Amniotic stem cell (primary cell): ENCODE measurements around the gene KIF5A.
A peak's percentile ranks its signal among the peaks of the same experiment; 100 is the strongest.

ENCODE experiments used
- DNase-seq: peaks from one replicate; lab custom pipeline; 2025; lab: John Stamatoyannopoulos, UW

Gene KIF5A

DNA sequence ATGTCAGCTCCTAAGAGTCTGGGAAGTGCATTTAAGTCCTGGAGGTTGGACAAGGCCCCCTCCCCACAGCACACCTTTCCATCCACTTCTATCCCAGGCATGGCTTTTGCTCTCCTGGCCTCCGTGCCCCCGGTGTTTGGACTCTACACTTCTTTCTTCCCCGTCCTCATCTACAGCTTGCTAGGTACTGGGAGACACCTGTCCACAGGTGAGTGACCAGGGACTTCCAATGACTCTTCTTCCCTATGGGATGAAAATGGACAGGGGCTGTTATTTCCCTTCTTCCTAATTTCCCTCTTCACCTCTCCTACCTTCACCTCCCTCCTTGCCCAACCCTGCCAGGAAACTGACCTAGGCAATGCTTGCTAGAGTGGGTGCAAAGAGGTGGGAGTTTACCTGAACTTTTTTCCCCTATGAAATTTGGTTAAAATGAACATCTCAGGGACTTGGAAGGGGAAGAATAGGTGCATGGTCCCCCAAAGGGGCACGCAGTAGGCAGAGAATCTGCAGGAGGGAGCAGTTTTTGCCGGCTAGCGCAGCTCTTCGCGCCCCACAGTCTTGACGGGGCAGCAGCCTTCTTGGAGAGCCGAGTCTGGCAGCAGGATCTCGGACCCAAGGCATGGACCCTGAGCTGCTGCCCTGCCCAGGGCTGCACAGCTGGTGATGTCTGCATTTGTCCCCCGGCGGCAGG lies 70.5 kb downstream of the KIF5A start:
- no peak for DNase-seq

DNA sequence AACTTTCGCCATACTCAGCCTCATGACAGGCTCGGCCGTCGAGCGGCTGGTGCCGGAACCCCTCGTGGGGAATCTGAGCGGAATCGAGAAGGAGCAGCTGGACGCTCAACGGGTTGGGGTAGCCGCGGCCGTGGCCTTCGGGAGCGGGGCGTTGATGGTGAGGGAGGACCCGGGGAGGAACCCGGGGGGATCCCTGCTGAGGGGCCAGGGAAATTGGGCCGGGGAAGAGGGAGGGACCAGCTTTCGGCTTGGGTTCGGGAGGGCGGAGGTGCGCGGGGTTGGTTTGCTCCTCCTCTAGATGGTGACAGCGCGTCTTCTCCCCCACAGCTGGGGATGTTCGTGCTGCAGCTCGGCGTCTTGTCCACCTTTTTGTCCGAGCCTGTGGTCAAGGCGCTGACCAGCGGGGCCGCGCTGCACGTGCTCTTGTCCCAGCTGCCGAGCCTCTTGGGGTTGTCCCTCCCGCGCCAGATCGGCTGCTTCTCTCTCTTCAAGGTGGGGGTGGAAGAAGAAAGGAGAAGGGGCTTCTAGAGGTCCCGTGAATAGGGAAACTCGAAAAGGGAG lies 71.2 kb downstream of the KIF5A start:
- no peak for DNase-seq

DNA sequence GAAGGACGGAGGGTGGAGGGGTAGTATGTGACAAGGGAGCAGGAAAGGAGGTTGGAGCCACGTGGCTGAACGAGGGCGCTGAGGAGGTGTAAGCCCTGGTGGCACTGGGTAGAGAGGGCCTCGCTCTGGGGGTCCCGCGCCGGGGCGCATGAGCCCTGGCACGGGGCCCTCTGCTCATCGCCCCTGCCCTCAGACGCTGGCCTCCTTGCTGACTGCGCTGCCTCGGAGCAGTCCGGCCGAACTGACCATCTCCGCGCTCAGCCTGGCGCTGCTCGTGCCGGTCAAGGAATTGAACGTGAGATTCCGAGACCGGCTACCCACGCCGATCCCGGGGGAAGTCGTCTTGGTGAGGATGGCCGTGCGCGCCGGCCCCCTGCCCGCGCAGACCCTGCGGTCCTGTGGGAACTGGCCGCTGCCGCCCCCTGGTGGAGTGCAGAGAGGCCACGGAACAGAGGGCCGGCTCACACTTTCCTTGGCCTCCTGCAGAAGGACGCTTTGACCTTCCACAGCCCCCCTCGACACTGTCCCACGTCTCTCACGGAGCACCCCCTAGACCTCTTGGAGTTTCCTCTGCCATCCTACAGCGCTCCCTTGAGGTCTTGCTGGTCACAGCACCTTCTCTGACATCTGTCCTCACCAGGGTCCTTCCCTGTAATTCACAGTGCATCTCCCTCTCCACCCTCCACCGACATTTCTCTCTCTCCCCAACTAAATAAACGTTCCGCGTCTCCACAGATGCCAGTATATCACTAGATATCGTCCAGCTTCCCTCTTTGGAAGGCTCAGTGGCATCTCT lies 71.9 kb downstream of the KIF5A start:
- peak; percentile 17 for DNase-seq

DNA sequence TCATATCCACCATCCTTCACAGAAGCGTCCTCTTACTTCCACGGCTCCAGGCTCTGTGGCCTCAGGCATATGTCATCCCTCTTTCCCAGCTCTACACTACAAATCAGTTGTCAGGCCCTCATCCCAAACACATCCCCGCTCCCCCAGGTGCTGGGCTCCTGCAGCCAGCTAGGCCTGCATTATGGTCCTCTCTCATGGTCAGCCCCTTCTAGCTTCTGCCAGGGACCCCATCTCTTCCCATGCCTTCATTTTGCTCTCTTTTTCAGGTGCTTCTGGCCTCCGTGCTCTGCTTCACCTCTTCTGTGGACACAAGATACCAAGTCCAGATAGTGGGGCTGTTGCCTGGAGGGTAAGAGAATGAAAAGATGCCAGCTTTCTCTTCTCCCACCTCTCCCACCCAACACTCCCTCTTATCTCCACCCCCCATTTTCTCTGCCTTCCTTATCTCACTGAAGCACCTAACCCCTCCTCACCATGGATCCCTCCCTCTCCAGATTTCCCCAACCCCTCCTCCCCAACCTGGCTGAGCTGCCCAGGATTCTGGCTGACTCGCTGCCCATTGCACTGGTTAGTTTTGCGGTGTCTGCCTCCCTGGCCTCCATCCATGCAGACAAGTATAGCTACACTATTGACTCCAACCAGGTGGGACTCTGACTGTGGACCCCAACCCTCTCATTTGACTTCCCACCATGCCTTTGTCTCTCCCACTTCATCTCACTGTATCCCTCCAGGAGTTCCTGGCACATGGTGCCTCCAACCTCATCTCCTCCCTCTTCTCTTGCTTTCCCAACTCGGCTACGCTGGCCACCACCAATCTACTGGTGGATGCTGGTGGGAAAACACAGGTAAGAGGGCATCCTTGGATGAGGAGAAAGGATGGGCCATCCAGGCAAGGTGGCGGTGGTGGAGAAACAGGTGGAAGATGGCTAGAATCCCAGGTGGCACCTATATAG lies 72.7 kb downstream of the KIF5A start:
- no peak for DNase-seq

DNA sequence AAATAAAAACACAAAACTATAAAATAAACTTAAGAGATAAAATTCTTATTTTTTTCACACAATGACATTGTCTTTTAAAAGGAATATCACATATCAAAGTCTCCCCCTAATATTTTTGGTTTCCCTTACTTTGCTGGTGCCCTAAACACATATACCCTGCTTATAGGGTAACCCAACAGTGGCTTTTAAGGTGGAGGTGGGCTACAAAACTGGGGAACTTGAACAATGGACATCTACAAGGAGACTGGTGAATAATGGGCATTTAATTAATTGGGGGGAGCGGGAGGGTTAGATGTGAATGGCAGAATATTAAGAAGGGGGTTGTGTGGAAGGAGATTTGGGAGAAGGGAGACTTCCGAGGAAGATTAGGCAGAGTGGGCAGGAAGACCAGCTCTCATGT lies 73.5 kb downstream of the KIF5A start:
- DNase-seq, result no peak

DNA sequence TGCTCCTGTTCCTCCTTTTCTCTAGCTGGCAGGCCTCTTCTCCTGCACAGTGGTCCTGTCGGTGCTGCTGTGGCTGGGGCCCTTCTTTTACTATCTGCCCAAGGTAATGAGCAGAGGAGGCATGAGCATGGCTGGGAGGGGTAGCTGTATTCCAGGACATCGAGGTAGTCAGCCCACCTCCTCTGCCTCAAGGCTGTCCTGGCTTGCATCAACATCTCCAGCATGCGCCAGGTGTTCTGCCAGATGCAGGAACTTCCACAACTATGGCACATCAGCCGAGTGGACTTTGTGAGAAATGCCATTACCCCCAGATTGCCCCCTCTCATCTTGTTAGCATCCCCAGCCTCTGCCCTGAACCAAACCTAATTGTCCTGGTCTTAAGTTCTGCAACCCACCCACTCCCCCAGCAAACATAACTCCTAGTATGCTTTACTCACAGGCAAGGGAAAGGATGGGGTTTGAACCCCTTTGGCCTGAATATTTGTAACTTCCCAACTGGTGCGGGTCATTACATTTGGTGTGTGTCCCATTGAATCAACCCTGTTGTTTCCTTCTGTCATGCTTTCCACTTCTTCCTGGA lies 74.1 kb downstream of the KIF5A start:
- no peak for DNase-seq

DNA sequence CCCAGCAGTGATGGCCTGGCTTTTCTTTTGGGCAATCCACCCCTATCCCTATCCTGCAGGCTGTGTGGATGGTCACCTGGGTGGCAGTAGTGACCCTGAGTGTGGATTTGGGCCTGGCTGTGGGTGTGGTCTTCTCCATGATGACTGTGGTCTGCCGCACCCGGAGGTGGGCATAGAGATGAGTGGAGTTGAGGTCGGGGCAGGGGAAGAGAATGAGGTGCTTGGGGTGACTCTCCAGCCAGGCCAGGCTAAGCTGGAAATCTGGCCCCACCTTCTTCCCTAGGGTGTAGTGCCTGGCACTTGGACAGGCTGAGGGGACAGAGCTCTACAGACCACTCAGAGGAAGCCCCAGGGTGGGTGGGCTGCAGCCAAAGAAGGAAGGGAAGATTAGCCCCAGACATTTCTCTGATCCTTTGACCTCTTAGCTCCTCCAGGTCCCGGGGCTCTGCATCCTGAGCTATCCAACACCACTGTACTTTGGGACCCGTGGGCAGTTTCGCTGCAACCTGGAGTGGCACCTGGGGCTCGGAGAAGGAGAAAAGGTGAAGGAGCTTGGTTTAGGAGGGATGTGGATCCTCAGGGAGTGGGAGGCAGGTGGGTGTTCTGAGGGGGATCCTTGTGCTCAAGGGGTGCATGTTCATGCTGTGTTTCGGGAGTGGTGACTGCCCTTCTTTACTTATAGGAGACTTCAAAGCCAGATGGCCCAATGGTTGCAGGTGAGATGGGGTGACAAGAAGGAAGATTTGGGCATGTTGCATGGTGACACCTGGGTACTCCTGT lies 74.8 kb downstream of the KIF5A start:
- no peak for DNase-seq

DNA sequence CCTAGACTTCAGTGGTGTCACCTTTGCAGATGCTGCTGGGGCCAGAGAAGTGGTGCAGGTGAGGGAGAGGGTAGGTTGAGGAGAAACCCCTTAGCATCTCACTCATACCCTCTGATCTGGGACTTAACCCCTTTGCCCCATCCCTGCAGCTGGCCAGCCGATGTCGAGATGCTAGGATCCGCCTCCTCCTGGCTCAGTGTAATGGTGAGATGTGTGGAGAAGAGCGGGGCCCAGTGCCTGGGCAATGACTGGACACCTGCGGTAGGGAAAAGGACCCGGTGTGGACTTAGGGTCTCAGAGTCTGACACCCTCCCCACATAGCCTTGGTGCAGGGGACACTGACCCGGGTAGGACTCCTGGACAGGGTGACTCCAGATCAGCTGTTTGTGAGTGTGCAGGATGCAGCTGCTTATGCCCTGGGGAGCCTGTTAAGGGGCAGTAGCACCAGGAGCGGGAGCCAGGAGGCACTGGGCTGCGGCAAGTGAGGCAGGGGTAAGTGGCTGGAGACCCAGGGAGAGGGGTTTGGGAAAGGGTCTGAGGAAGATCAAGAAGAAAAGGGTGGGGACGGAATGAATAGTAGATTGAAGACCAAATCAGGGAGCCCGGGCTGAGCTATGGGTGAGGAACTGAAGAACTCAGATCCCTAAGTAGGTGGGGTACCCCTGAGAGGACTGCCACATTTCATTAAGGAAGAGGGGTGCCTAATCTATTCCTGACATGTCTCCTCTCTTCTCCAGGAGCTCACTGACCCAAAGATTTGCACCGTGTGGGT lies 75.6 kb downstream of the KIF5A start:
- no peak for DNase-seq

DNA sequence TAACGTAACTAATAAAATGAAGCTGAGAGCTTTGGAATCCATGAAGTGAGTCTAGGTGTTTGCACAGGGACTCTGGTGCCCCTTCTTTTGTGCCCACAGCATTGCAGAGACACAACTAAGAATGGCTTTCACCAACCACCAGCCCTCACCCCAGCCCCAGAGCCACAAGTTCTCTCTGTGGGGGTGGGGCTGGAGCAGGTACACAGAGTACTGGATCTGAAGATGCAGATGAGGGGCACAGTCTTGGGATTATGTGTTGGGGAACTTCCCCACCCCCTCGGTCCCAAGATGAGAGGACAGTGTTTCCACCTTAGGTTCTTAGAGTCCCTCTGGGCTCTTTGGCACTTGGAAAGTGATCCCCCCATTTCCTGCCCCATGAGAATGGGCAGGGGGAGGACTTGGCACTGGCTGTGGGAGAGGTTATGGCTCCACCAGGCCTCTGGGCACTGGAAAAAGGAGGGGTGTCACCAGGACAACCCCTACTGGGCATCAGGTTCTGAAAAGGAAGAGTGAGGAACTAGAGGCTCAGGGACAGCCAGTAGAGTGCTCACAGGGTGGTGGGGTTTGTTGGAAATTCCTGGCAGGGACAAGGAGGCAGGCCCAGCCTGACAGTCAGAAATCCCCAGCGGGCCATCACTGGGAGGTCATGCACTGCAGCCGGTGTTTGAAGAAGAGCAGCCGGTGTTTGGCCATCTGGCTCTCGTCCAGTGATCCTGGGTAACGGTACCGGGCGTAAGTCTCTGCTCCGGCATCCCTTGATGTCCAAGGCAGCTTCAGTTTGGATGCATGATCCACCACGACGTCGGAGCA lies 76.5 kb downstream of the KIF5A start:
- DNase-seq, result no peak

DNA sequence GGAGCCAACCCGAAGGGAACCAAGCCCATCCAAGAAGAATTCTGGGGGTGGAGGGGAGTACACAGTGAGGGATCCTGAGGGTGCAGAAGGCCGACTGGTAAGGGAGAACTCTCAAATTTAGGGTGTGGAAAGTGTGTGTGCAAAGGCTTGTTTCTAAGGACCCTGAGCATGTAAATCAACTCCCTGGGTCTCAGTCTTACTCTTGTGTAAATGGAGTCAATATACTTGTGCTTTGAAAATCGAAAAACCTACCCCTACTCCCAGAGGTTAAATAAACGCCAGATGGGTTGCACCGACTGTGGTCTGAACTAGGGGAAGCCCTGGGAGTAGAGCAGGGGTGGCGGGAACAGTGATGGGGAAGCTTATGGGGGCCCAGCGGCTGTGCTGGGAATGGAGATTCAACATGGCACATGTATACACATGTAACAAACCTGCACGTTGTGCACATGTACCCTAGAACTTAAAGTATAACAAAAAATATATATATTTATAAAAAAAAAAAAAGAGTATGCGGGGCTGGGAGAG lies 77.1 kb downstream of the KIF5A start:
- DNase-seq, result no peak

DNA sequence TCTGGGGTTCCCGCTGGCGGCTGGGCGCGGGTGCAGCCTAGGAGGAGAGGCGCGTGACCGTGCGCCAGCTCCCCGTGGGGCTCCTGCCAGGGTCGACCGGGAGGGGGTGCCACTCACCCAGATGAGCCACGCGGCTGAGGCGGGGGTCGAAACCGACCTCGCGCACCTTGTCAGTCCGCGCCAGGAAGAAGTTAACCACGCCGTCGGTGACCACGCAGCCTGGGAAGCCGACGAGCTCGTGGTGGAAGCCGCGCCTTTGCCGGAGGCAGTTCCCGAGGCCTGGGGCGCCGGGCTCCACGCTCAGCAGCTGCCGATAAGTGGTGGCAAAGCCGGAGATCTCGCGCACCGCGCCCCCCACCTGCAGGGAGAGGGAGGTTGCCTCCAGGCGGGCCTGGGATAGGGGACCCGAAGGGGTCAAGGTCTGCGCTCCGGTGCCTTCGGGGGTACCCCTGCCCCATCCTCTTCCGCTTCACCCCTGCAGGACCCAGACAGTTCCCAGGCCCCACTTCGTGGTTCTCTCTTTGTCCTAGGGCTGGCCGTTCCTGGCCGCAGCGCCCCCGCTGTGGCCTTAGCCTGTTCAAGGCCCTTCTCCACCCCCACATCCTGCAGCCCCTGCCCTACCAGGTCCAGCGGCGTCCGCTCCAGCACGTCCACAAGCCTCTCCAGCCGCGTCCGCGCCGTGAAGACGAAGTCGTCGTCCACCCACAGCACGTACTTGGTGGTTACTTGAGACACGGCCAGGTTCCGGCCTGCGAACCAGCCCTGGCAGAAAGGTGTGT lies 77.8 kb downstream of the KIF5A start:
- DNase-seq, result no peak

DNA sequence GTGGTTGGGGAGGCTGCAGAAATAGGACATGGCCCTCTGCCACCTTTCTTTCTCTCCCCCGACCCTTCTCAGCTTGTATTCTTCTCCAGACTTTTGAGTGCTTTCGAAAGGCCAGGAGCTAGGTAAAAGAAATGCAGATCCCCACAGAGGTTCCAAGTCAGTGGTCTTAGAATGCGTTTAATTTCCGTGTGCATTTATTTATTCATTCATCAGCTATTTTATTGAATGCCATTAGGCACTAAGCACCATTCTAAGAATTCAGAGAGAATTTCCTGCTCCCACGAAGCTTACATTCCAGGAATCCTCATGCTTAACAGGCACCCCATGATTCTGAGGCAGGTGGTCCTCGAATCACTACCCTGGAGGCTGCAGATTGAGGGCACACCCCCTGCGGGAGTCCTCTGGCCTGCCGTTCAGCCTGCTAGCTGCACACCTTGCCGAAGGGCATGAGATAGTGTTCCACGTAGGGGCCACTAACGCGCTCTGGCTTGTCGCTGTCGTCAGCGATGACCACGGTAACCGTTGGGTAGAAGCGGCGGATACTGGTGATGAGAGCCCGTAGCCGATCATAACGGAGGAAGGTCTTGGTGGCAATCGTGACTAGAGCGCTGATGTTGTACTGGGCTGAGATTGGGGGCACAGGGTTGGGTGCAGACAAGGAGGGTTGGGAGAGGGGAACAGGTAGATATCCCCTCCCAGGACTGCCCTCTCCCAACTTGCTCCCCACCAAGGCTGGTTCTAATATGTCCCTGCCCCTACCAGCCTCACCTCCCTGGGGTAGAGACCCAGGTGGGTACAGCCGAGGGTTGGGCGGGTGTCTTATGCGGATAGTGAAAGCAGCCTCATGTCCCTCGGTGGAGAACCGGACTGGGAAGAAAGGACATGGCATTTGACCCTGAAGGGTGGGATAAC lies 78.7 kb downstream of the KIF5A start:
- DNase-seq, result no peak

DNA sequence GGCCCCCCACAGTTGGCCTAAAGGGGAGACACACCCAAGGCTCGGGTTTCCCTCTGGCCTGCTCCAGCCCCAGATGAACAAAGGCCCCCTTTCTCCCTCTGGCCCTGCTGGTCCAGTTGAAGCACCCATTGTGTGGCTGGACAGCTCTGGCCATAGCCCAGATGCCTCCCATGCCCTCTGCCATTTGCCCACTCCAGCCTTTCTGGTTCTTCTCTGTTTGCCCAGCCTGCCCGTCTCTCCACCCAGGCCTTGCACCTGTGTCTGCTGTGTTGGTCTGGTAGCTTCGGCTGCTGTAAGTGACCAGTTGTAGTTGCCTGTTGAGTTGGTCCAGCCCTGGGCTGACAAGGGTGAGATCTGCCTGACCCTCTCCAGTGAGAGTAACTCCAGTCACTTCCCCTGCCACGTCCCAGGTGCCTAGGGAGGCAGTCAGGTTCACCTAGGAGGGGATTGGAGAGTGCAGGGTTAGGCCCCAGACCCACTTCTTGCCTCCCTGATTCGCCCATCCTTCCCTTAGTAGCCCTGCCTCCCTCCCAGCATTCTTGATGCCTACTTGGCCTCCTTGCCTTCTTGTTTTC lies 80.1 kb downstream of the KIF5A start:
- DNase-seq, result no peak

DNA sequence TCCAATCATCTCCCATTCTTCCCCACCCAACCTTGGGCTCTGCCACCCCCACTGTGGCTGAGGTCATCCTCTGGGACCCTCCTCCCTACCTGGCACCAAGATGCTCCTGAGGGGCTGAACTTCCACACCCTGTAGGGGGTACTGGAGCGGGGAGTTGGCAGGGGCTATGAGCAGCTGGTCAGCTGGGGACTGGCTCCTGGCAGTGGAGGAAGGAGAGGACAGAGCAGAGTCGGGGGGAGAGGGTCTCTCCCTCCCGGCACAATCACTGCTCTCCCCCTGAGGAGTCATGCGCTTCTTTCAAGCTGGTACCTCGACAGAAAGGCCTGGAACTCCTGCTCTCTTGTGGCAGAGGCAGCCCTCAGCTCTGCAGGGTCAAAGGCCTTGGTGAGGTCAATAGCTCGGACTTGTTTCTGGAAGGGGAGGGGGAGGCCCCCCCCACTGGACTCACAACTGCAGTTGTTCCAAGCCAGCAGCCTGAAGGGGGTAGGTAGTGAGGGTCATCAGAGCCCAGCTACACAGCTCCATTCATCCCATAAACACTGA lies 81.1 kb downstream of the KIF5A start:
- DNase-seq, result no peak

DNA sequence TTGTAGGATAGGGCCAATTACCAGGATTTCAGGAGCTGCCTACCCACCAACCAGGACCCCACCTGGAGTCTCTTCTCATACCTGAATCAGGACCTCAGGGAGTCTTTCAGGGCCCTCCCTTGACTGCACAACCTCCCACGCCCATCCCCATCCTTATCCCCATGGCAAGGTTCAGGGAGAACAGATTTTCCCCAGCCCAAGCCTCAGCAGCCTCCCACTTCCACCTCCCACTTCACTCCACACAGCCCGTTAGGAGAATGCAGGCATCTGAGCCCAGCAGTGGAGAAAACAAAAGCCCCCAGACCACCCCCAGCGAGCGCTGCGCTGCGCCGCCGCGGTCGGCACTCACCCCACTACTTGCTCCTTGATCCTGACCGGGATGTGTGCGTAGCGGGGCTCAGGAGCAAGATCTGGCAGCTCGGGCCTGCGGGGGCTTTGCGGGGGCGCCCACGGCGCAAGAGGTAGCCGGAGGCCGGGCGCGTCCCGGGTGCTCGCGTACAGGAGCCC lies 81.8 kb downstream of the KIF5A start:
- DNase-seq, result no peak
